ENCODE data around the gene EPHA6.

DNA sequence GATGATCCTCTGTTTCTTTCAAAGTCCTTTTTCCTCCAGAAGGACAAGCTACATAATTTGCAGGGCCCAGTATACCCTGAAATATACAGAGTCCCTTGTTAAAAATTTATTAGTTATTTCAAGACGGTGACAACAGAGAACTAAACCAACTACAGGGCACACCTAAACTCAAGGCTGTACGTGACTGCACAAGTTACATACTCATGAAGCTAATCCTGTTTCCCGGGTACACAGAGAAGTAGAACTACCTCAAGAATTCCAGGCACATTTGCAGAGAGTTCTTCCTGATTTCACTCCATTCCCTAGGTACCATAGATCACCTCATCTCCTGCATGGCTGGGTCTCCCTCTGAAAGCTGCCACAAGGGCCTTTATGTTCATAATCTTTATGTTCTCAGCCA is 670.8 kb downstream of the EPHA6 start:
- TF ChIP-seq CREM (IDR thresholded peaks at IDR 0.05; ENCODE audit: low read depth) (no peak), HCFC1 (IDR thresholded peaks at IDR 0.05; ENCODE audit: low read length) (no peak), POLR2A (IDR thresholded peaks at IDR 0.05; ENCODE audit: low read depth, low read length) (no peak)

Measured in GM12878 (cell line).